H1 (cell line): ENCODE results near the gene CNPY4. TPM values are rescaled to one million over a fixed set of nuclear protein-coding genes. Genes with fewer than 3 reads are reported as not detected.

ENCODE experiments used
- CTCF ChIA-PET: fragments of 300-600 bp; sonication (Branson Sonifier 250); formaldehyde crosslinking; loops from one replicate; lab custom pipeline; 2021; ENCODE audit not compliant: partially characterized antibody; lab: Charles Lee
- POLR2A ChIA-PET: fragments of 300-600 bp; sonication (Branson Sonifier 250); formaldehyde crosslinking; loops from one replicate; lab custom pipeline; 2021; ENCODE audit warnings: inconsistent platforms; ENCODE audit not compliant: partially characterized antibody; lab: Charles Lee
- DNase-seq, 2 experiments: peaks; one replicate each; pipeline versions ENCODE4 v3.0.0 to v3.0.0-alpha.2; 2010 to 2022; ENCODE audit warnings: low spot score in 2 of 2, low read depth in 1 of 2, mixed read lengths in 1 of 2
- FAIRE-seq: peaks from 2 replicates; lab custom pipeline; 2011; peaks lifted over from hg19 to GRCh38; lab: Jason Lieb, UNC
- H2AFZ ChIP-seq: 2 replicates; pipeline ENCODE4 v1.8.1; 2012; ENCODE audit warnings: low read length, inconsistent platforms
- H2AK5ac ChIP-seq: 2 replicates; pipeline ENCODE4 v1.6.1; 2013; ENCODE audit warnings: low read depth, low read length
- H2BK120ac ChIP-seq: replicated peaks from 2 replicates; pipeline ENCODE3; 2013; ENCODE audit warnings: low read depth, low read length, inconsistent platforms
- H2BK12ac ChIP-seq: 2 replicates; pipeline ENCODE4 v1.6.1; 2013; ENCODE audit warnings: low read depth, low read length
- H2BK15ac ChIP-seq: 2 replicates; pipeline ENCODE4 v1.6.1; 2013; ENCODE audit warnings: low read length
- H2BK20ac ChIP-seq: 2 replicates; pipeline ENCODE4 v1.6.1; 2013; ENCODE audit warnings: low read length
- H2BK5ac ChIP-seq: 2 replicates; pipeline ENCODE4 v1.6.1; 2013; ENCODE audit warnings: low read depth, low read length
- H3K14ac ChIP-seq: 2 replicates; pipeline ENCODE4 v1.6.1; 2013; ENCODE audit warnings: inconsistent platforms; ENCODE audit not compliant: insufficient read length
- H3K18ac ChIP-seq: 2 replicates; pipeline ENCODE4 v1.6.1; 2013; ENCODE audit warnings: low read length; ENCODE audit errors: extremely low read depth
- H3K23ac ChIP-seq: 2 replicates; pipeline ENCODE4 v1.6.1; 2013; ENCODE audit warnings: inconsistent platforms; ENCODE audit not compliant: insufficient read length
- H3K23me2 ChIP-seq: 2 replicates; pipeline ENCODE4 v1.6.1; 2013; ENCODE audit warnings: low read depth, low read length
- H3K27ac ChIP-seq: 2 replicates; pipeline ENCODE4 v1.6.1; 2011; ENCODE audit warnings: low read depth, low read length, inconsistent platforms
- H3K27me3 ChIP-seq, 4 experiments: replicated peaks in 1 of 4; 1 replicate in 1 of 4; 2 replicates in 3 of 4; pipeline versions ENCODE4 v1.6.1 to v1.8.1; 2011 to 2013; ENCODE audit warnings: low read length in 3 of 4, mild to moderate bottlenecking in 3 of 4, inconsistent platforms in 2 of 4, mixed read lengths in 2 of 4, moderate library complexity in 1 of 4; ENCODE audit not compliant: control insufficient read depth in 3 of 4, insufficient read depth in 3 of 4; ENCODE audit errors: extremely low read depth in 1 of 4
- H3K36me3 ChIP-seq, 4 experiments: 2 replicates each; pipeline versions ENCODE4 v1.6.1 to v1.8.1; 2011 to 2013; ENCODE audit warnings: mild to moderate bottlenecking in 4 of 4, low read length in 3 of 4, moderate library complexity in 2 of 4, control low read depth in 1 of 4, inconsistent platforms in 1 of 4; ENCODE audit not compliant: insufficient read depth in 4 of 4, control insufficient read depth in 2 of 4
- H3K4ac ChIP-seq: replicated peaks from 2 replicates; pipeline ENCODE3; 2013; ENCODE audit warnings: low read length, low read depth, mixed read lengths, inconsistent platforms; ENCODE audit not compliant: insufficient read length
- H3K4me1 ChIP-seq, 4 experiments: replicated peaks in 1 of 4; 1 replicate in 1 of 4; 2 replicates in 3 of 4; pipeline versions ENCODE4 v1.6.1 to v1.8.1; 2011 to 2013; ENCODE audit warnings: low read length in 3 of 4, inconsistent platforms in 2 of 4, mixed read lengths in 1 of 4; ENCODE audit not compliant: insufficient read depth in 4 of 4, control insufficient read depth in 3 of 4
- H3K4me2 ChIP-seq, 2 experiments: 2 replicates each; pipeline versions ENCODE4 v1.6.1 to v1.8.1; 2011 to 2013; ENCODE audit warnings: low read depth in 2 of 2, low read length in 2 of 2, control low read depth in 1 of 2, inconsistent platforms in 1 of 2, mild to moderate bottlenecking in 1 of 2; ENCODE audit not compliant: insufficient read depth in 1 of 2
- H3K4me3 ChIP-seq, 4 experiments: fragments of 200-600, 300-600 bp in 1 of 4; sonication (generic), shearing (Covaris generic), sonication (Bioruptor Twin) in 1 of 4; 2 replicates each; pipeline versions ENCODE4 v1.5.1 to v1.8.1; 2011 to 2016; ENCODE audit warnings: low read length in 4 of 4, low read depth in 3 of 4, control low read depth in 2 of 4, inconsistent platforms in 2 of 4, mild to moderate bottlenecking in 2 of 4, mixed read lengths in 1 of 4, moderate library complexity in 1 of 4; ENCODE audit not compliant: insufficient read depth in 2 of 4; ENCODE audit errors: extremely low read depth in 1 of 4
- H3K56ac ChIP-seq: replicated peaks from 2 replicates; pipeline ENCODE3; 2013; ENCODE audit warnings: low read depth, mild to moderate bottlenecking, mixed read lengths, low read length, inconsistent platforms; ENCODE audit not compliant: insufficient read length
- H3K79me1 ChIP-seq: 2 replicates; pipeline ENCODE4 v1.6.1; 2013; ENCODE audit warnings: low read depth, low read length, control low read depth
- H3K79me2 ChIP-seq, 2 experiments: 2 replicates each; pipeline versions ENCODE4 v1.6.1 to v1.8.1; 2012 to 2013; ENCODE audit warnings: low read length in 2 of 2, mild to moderate bottlenecking in 2 of 2, inconsistent platforms in 1 of 2; ENCODE audit not compliant: insufficient read depth in 2 of 2, control insufficient read depth in 1 of 2
- H3K9ac ChIP-seq, 4 experiments: replicated peaks in 1 of 4; 1 replicate in 1 of 4; 2 replicates in 3 of 4; pipeline versions ENCODE4 v1.6.1 to v1.8.1; 2011 to 2013; ENCODE audit warnings: low read depth in 3 of 4, low read length in 3 of 4, control low read depth in 2 of 4, mild to moderate bottlenecking in 2 of 4, moderate library complexity in 2 of 4, inconsistent platforms in 1 of 4; ENCODE audit errors: extremely low read depth in 1 of 4
- H3K9me3 ChIP-seq, 2 experiments: 2 replicates each; pipeline versions ENCODE4 v1.6.1 to v1.8.1; 2012 to 2013; ENCODE audit warnings: mild to moderate bottlenecking in 2 of 2, moderate library complexity in 2 of 2, control low read depth in 1 of 2, inconsistent platforms in 1 of 2, low read depth in 1 of 2, low read length in 1 of 2, mixed read lengths in 1 of 2; ENCODE audit not compliant: insufficient read depth in 2 of 2
- H4K20me1 ChIP-seq, 2 experiments: replicated peaks in 1 of 2; 2 replicates each; pipeline versions ENCODE3 to v1.8.1; 2011 to 2013; ENCODE audit warnings: inconsistent platforms in 2 of 2, low read length in 2 of 2, mild to moderate bottlenecking in 1 of 2; ENCODE audit not compliant: insufficient read depth in 2 of 2, control insufficient read depth in 1 of 2
- H4K5ac ChIP-seq: 2 replicates; pipeline ENCODE4 v1.6.1; 2013; ENCODE audit warnings: low read length, low read depth, mixed read lengths, inconsistent platforms; ENCODE audit not compliant: insufficient read length
- H4K8ac ChIP-seq: 2 replicates; pipeline ENCODE4 v1.8.0; 2013; ENCODE audit warnings: mild to moderate bottlenecking, moderate library complexity, low read length, inconsistent platforms; ENCODE audit not compliant: insufficient read depth; ENCODE audit errors: extremely low read depth
- H4K91ac ChIP-seq: replicated peaks from 2 replicates; pipeline ENCODE3; 2013; ENCODE audit warnings: low read length, mixed read lengths, inconsistent platforms; ENCODE audit not compliant: insufficient read length
- CBX5 ChIP-seq: fragments of 300-800, 300-1000 bp; sonication (generic); IDR thresholded peaks from 2 replicates; pipeline ENCODE4 v1.7.1; 2016; ENCODE audit warnings: antibody characterized with exemption, low read length, low read depth
- CTBP2 ChIP-seq: IDR thresholded peaks from 2 replicates; pipeline ENCODE4 v1.7.0; 2011; ENCODE audit warnings: borderline replicate concordance, mild to moderate bottlenecking, moderate library complexity, mixed read lengths, low read length; ENCODE audit not compliant: insufficient read depth, insufficient read length
- JUND ChIP-seq: IDR thresholded peaks from 2 replicates; pipeline ENCODE4 v1.6.1; 2011; ENCODE audit warnings: mild to moderate bottlenecking, improper control_type of control experiment, low read length
- KDM1A ChIP-seq: fragments of 200-600, 300-600 bp; sonication (generic); IDR thresholded peaks from 2 replicates; pipeline ENCODE4 v1.7.1; 2016; ENCODE audit warnings: mild to moderate bottlenecking, low read length, borderline replicate concordance
- PHF8 ChIP-seq: fragments of 200-600 bp; sonication (generic); conservative IDR thresholded peaks from 2 replicates; pipeline ENCODE4 v1.7.1; 2012; ENCODE audit warnings: low read depth, mild to moderate bottlenecking, inconsistent platforms, low read length, moderate library complexity
- POU5F1 ChIP-seq: IDR thresholded peaks from 2 replicates; pipeline ENCODE4 v1.6.1; 2011; ENCODE audit warnings: low read depth, mild to moderate bottlenecking, low read length, moderate library complexity
- SP2 ChIP-seq: IDR thresholded peaks from 2 replicates; pipeline ENCODE4 v1.6.1; 2012; ENCODE audit warnings: mild to moderate bottlenecking, low read length, inconsistent platforms
- SP4 ChIP-seq: IDR thresholded peaks from 2 replicates; pipeline ENCODE4 v1.6.1; 2012; ENCODE audit warnings: low read length, inconsistent platforms
- SUZ12 ChIP-seq: fragments of 200-600 bp; sonication (generic); IDR thresholded peaks from 2 replicates; pipeline ENCODE4 v1.6.1; 2012; ENCODE audit warnings: mild to moderate bottlenecking, inconsistent platforms, low read length, moderate library complexity, mixed read lengths
- TAF7 ChIP-seq: optimal IDR thresholded peaks from 2 replicates; pipeline ENCODE3; 2011; ENCODE audit warnings: low read depth, mild to moderate bottlenecking, inconsistent platforms, low read length, moderate library complexity, borderline replicate concordance
- TBP ChIP-seq: IDR thresholded peaks from 2 replicates; pipeline ENCODE4 v1.6.1; 2011; ENCODE audit warnings: low read depth, low read length, improper control_type of control experiment
- ZNF274 ChIP-seq: IDR thresholded peaks from 2 replicates; pipeline ENCODE4 v1.7.0; 2012; ENCODE audit warnings: low read length, borderline replicate concordance; ENCODE audit errors: extremely low read depth
- WGBS, 2 experiments: shearing (Covaris generic) in 1 of 2; methylation state at CpG; one replicate each; pipeline versions ENCODE4 v1.1.6 to v1.1.7; 2013 to 2015; ENCODE audit warnings: low lambda C conversion rate in 2 of 2, mixed read lengths in 2 of 2, inconsistent platforms in 1 of 2, low coverage in 1 of 2, missing lambda C conversion rate in 1 of 2; ENCODE audit not compliant: insufficient replicate concordance in 2 of 2, insufficient coverage in 1 of 2, insufficient read length in 1 of 2; ENCODE audit errors: extremely low coverage in 1 of 2, missing lambda C conversion rate in 1 of 2; 5-methylcytosine and 5-hydroxymethylcytosine counted together
- polyA plus RNA-seq, 7 experiments: library from polyadenylated mRNA; depleted of rRNA in 3 of 7; stranded (reverse) in 5 of 7; unstranded in 2 of 7; fragments of >200 nt in 5 of 7; fragments of 200-250 nt in 2 of 7; gene quantifications; 1 replicate in 5 of 7; 2 replicates in 1 of 7; 4 replicates in 1 of 7; pipeline versions ENCODE4 v1.2.1 to v1.2.3, GENCODE V29; 2011 to 2013; ENCODE audit warnings: missing spikeins in 2 of 7, mixed read lengths in 2 of 7
- total RNA-seq: library from RNA; stranded (reverse); fragmentation: NEBNext Ultra II Directional; extraction: Animal tissue kit (Norgen Biotek cat#: 25700); gene quantifications from 2 replicates; pipeline ENCODE4 v1.2.1, GENCODE V29; 2021
- TF ChIP-seq, protein P1 (sequence below): IDR thresholded peaks from 2 replicates; pipeline ENCODE4 v1.6.1; 2011; ENCODE audit warnings: low read length, improper control_type of control experiment

The CNPY4 gene
- total and polyA plus RNA-seq, 2 of the 8 experiments (the other 6 are each of a cell fraction or from before 2014, with no cell fraction given), result 10.2 to 15.3 TPM

- no peaks in the 10 kb centered on the region for H3K9me3 ChIP-seq
- no peak overlapping the region for H2BK5ac ChIP-seq
- H3K79me2 ChIP-seq, result no peaks in the 10 kb centered on the region
- H3K4me1 ChIP-seq, result no peaks in the 10 kb centered on the region; a peak in 1 of 7 replicates
- H2BK20ac ChIP-seq, result no peak overlapping the region
- 88% methylated on average over 8 of the region's 13 CpGs; no CpG with 5 or more reads in 1 of the 2 experiments for WGBS, 2 experiments
- no peak overlapping the region for H2BK120ac ChIP-seq
- POLR2A ChIA-PET, result interaction anchor here (1.0 to 20.0 kb wide), 9 partner anchors 7 to 55 kb away, joined by 3 to 722 read pairs (median 6); partner anchors contain the start of genes AP4M1, COPS6, MCM7 and ZNF3
- no peak overlapping the region for H3K9ac ChIP-seq
- H2AFZ ChIP-seq, result no peak overlapping the region
- H3K56ac ChIP-seq, result no peak overlapping the region
- H4K20me1 ChIP-seq, result peaks cover 3 to 6% of the 10 kb centered on the region in 2 experiments
- no peak overlapping the region for H4K8ac ChIP-seq
- no peaks in the 10 kb centered on the region for H3K23me2 ChIP-seq
- H3K4ac ChIP-seq, result no peak overlapping the region
- no peak overlapping the region for H3K23ac ChIP-seq
- H3K36me3 ChIP-seq, result peaks cover 11 to 55% (median 38%) of the 10 kb centered on the region in 4 experiments
- no peak overlapping the region for H3K27ac ChIP-seq
- H3K4me3 ChIP-seq, result no peak overlapping the region
- no peaks in the 10 kb centered on the region for H3K27me3 ChIP-seq
- H3K79me1 ChIP-seq, result 0 out of 2 replicates have a peak, but pooled peaks cover 2% of the 10 kb centered on the region
- H3K14ac ChIP-seq, result no peak overlapping the region
- H2BK15ac ChIP-seq, result no peak overlapping the region
- no peak overlapping the region for H3K4me2 ChIP-seq
- H2AK5ac ChIP-seq, result no peak overlapping the region
- CTCF ChIA-PET, result interaction anchor here (1.6 to 6.0 kb wide), 4 partner anchors 10 to 235 kb away, joined by 3 to 48 read pairs (median 15); partner anchors contain the start of genes AP4M1 and MBLAC1
- FAIRE-seq (no peak), DNase-seq (no peak)
- H2BK12ac ChIP-seq, result no peak overlapping the region
- H3K18ac ChIP-seq, result no peak overlapping the region
- H4K5ac ChIP-seq, result no peak overlapping the region
- no peak overlapping the region for H4K91ac ChIP-seq
- no peak for TF ChIP-seq CTBP2
- TF ChIP-seq PHF8, result no peak
- no peak for TF ChIP-seq JUND
- no peak for TF ChIP-seq POU5F1
- TF ChIP-seq SP2, result no peak
- TF ChIP-seq CBX5, result no peak
- TF ChIP-seq, protein P1, sequence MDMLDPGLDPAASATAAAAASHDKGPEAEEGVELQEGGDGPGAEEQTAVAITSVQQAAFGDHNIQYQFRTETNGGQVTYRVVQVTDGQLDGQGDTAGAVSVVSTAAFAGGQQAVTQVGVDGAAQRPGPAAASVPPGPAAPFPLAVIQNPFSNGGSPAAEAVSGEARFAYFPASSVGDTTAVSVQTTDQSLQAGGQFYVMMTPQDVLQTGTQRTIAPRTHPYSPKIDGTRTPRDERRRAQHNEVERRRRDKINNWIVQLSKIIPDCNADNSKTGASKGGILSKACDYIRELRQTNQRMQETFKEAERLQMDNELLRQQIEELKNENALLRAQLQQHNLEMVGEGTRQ, result no peak
- no peak for TF ChIP-seq TBP
- no peak for TF ChIP-seq SUZ12
- no peak for TF ChIP-seq SP4
- TF ChIP-seq KDM1A, result no peak
- no peak for TF ChIP-seq TAF7
- TF ChIP-seq ZNF274, result no peak
Observed at GRCh38 chr7:100111914-100112313, 7.5 kb upstream of the CNPY4 start.
